Activated CD8-positive, alpha-beta memory T cell treated with anti-CD3 and anti-CD28 coated beads, Interleukin-2, amount 50 U/mL, for 24 hours (primary cell): ENCODE measurements around the gene RAB7B.

Experiments
- DNase-seq: peaks from one replicate; pipeline ENCODE4 v3.0.0-alpha.2; 2020; ENCODE audit errors: extremely low read depth

The RAB7B gene

DNA sequence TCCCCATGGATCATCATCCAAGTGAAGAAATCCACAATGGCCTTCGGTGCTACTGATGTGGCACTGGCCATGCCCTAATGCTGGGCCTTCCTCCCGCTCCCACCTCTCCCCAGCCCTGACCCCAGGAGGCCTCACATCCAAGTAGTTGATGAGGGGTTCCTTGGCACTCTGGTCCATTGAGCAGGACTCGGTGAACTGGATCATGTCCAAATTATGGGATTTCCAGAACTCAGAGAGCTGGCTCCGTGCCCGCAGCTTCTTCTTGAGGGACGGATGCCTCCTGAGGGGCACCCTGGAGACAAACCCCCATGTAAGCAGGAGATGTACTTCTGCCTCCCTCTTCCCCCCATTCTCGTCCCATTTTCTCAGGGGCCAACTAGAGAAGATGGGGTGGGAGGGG is 19.6 kb upstream of the RAB7B start:
- no peak for DNase-seq

GRCh38 chr1:206021626-206022365 is 18.6 kb upstream of the RAB7B start:
- DNase-seq = no peak

DNA sequence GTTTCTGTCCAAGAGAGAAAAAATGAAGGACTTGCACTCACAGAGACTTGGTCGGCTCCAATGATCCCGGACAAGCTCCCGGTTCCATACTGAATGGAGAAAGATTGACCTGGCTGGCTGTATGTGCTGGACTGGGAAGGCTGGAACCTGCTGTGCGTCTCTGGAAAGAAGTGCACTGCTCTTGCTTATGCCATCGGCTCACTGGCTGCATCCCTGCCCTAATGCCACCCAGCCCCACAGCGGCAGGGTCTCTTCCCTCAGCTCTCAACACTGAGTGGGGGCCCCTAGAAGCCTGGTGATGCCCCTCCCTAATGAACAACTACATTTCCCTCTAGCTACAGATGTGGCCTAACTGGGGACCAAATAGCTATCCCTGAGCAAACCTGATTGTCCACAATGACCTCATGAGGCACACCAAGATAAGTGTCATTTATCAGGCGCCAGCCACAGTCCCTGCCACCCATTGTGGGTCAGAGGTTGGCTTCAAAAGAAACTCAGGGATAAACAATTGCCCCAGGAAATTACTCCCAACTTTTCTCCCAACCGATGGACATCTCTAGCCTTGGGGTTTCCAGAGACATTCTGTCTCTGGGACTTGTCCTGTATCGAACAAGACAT is 17.9 kb upstream of the RAB7B start:
- DNase-seq = no peak

GRCh38 chr1:206020393-206021007 is 17.3 kb upstream of the RAB7B start:
- no peak for DNase-seq

- DNase-seq = no peak
Observed at GRCh38 chr1:206015071-206015470, 11.9 kb upstream of the RAB7B start.

GRCh38 chr1:206014601-206015000 is 11.4 kb upstream of the RAB7B start:
- no peak for DNase-seq

DNA sequence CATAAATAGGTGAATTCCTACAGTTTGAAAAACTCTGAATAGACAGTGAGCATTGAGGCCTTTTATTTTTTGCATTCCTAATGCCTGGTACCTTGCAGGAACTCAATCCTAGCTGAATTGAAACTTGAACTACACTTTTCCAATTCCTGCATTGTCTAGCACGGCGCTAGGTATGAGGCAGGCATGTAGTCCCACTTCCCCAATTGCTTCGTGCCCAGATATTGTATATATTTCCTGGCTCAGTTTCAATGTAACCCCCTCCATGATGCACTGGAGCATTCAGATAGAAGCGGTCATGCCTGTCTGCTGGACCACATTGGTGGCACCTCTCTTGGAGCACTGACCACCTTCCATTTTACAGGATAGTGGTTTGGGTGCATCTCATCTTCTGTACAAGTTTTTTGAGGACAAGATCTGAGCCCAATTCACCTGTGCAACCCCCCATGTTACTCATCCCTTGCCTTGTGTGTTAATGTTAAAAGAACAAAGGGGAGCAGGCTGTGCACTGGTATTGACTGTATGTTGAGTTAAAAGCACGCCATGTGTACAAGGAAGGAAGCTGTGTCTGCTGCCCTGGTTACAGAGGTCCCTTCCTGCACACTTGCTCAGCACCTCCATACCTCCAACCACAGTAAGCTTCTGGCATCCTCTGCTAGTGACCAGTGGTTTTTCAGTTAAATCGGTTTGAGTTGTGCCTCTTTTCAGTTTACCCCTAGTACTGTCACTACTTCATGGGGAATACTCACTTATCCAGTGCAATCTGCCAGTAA is 10.0 kb upstream of the RAB7B start:
- no peak for DNase-seq

DNA sequence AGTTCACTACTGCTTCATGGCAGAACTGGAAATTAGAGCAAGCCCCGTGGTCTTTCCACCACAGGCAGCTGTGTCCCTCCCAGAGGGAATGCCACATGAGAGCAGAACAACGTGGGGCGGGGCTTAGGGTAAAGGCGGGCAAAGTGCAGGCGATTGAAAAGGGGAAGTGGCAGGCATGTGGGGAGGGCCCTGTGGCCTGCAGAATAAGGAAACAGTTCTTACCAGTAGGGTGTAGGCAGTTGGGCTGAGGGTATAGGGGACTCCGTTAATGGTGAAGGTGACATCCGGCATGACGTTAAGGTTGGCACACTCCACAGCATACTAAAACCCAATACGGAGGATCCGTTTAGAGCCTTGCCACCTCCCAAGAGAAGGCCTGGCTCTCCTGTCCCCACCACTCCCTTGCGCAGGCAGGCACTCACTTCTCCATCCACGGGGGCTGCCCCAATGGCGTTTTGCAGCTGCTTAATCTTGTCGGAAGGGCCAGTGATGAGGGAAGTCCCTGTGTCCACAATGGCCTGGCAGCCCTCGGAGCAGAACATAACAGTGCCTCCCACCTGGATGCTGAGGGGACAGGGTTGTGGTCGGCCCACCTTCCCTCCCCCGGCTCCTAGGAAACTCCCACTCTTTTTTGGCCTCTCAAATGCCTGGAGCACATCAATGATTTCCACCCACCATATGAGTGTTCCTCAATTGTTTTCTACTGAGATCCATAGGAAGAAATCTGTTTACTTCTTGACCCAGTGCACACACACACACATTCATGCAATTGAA is 9.1 kb upstream of the RAB7B start:
- DNase-seq = no peak

GRCh38 chr1:206011057-206011456 is 7.9 kb upstream of the RAB7B start:
- DNase-seq = no peak

DNA sequence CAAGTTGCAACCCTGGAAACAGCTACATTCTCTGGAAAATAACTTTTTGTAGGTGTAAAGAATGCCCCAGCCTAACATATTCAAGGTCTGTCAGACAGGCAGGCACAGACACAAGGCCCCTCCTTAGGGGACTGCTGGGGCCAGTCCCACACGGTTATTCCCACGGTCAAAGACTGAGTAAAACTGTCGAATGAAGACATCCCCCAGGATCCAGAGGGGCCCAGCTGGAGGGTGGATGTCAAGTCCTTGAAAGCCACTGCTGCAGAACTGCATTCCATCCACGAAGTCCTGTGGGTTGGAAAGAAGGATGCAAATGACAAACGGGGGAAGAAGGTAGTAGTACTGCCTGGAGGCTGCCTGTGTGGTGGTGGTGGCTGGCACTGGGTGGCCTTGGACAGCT is 6.9 kb upstream of the RAB7B start:
- no peak for DNase-seq

- no peak for DNase-seq
Observed at GRCh38 chr1:206006946-206007345, 3.8 kb upstream of the RAB7B start.

DNA sequence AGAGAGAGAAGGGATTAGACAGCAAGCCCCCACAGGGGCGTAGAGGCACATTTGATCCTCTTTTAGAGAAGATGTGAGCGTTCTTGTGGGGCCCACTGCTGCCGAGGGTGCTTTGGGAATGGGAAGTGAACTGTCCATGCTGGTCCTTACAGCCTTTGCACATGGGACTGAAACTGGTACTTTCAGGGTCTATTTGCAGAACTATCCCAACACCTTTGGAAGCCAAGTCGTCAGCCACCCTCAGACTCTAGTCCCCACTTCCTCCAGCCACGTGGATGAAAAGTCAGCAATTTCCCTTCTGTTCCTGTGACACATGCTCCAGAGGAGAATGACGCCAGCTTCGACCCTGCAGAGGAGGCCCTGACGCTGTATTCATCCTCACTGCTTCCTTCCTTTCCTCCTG is 2.6 kb upstream of the RAB7B start:
- DNase-seq = no peak

DNA sequence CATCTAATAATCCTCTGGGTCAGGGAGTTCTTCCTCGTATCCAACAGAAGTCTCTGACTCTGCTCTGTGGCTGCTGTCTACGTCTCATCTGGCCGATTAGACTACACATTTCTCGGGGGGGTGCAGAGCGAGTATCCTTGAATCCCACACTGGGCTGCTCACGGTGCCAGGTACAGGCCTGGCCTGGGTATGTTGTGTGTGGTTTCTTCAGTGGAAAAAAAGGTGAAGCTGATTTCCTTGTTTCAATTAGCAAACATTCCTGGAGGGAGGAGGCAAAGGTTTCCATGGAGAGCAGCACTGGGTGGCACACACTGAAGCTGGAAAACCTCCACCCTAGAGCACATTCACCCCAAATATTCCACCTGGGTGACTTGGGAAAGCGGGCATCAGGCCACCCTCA is 2.0 kb upstream of the RAB7B start:
- DNase-seq = no peak

- DNase-seq = no peak
Observed at GRCh38 chr1:206004826-206005225, 1.6 kb upstream of the RAB7B start.

DNA sequence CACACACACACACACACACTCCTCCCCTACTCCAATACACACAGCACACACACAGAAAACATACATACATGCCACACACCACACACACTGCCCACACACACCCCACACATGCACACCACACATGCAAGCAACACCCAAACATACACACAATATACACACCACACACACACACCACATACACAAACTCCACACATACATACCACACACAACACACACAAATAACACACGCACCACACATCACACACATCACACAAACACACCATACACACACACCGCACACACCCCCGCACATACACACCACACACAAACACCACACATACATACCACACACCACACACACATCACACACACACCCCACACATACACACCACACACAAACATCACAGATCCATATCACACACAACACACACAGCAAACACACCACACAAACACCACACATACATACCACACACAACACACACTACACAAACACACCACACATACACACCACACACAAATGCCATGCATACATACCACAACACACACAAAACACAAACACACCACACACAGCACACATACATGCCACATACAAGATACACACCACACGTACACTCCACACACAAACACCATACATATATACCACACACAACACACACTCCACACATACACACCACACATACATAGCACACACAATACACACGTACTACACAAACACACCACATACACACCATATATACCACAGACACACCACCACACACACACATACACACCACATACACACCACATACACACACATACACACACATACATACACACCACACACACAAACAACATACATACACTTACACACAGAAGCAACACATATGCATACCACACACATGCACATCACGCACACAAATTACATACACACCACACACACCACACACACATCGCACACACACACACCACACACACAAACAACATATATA is 932 bp upstream of the RAB7B start:
- DNase-seq = no peak

- no peak for DNase-seq
Observed at GRCh38 chr1:206002160-206002559, 1.0 kb downstream of the RAB7B start.

DNA sequence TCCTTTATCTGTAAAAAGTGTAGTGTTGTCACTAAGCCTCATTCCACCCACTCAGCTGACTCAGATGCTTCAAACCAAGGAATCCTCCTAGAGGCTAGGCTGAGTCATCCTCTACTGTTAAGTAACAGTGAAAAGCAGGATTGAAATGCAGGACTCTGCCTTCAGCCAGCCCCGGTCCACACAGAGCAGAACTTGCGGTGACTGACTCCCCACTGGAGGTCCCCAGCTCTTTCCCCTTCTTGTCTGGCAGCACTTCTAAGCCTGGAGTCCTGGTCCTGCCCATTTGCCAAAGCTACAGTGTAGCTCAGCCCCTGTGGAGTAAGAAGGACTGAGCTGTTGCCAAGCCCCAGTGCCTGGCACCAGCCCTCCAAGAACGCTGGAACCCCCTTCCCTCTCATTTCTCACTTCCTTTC is 1.7 kb downstream of the RAB7B start:
- no peak for DNase-seq

DNA sequence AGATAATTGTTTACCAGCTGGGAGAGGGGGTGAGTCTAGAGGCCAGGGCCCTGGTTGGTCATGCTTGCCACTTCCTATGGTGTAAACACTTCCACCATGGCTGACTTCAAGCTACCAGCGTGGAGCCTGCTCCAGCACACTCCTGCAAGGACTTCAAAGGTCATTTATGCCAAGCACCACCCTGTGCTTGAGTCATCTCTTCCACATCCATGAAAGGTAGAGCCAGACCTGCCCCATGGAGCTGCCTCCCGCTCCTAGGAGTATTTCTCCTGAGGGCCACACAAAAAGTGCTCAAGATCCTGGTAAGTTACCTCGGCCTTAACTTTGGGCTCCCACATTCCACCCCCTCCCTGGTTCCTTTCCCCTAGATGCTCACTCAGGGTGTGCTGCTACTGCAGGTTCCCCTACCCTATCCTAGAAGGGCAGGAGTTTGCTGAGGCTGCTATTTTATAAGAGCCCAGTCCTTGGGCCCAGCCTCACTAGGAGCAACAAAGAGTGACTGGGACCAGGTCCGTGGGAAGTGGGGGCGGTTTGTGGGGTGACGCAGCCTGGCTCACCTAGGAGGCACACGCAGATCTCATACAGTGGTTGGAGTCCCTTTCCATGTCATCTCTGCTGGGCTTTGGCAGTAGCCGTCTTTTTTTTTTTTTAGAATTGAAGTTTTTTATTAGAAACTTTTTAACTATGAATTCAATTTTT is 2.4 kb downstream of the RAB7B start:
- no peak for DNase-seq

DNA sequence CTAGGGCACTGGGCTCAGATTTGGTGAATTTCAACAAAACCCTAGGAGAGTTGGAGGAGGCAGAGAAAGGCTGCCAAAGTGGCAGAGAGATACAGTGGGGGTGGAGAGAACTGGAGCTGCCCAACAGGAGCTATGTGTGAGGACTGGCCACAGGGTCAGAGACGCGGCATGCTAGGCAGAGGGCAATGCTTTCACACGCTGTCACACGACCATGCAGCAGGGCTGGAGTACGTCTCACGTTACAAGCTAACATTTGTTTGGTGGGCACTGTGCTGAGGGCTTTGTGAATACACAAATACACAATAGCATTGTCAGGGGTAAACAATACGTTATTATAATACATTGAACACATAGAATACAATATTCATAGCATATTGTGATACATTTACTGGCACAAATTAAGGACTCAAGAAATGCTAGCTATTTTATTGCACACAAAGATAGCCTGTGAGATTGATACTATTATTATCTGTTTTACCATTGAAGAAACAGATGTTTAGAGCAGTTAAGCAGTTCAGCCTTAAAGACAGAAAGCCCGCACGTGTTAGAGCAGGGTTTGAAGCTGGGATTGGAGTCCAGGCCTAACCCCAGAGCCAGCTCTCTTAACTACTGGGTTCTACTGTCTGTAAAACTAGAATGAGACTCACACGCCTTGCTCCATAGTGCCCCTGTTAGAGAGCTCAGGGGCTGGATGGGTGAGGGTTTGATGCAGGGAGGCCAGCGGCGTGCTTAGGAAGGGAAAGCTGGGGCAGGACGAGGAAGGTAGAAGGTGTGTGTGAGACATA is 4.5 kb downstream of the RAB7B start:
- no peak for DNase-seq
